22Rv1 (cell line): ENCODE measurements around the gene ACAN.

Experiments
- CTCF ChIP-seq: fragments of 450-650 bp; IDR thresholded peaks from 2 replicates; pipeline ENCODE4 v1.5.1; 2017; ENCODE audit warnings: mild to moderate bottlenecking
- ZFX ChIP-seq: fragments of 450-650 bp; IDR thresholded peaks from 2 replicates; pipeline ENCODE4 v1.6.1; 2017; ENCODE audit warnings: antibody characterized with exemption, borderline replicate concordance

DNA sequence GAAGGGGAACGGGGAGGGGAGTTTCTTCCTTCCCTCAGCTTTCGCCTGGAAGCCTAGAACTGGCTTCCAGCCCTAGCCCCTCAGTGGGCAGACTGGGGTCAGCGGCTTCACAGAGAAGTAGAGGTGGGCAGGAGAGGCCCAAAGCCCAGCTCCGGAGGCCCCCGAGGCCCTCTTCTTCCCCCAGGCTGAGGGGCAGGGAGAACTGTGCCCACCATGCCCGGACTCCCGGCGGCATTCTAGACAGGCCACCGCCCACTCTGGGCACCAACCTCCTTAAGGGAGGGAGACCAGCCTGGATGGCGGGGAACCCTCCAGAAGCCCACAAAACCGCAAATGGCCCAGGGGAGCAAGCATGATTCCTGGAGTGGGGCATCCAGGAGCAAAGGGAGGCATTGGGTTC lies 74.2 kb downstream of the ACAN start:
- TF ChIP-seq CTCF (no peak), ZFX (no peak)
